ENCODE data around the gene HNMT.
"Not testable (repeated sequence)": the region's sequence is repeated elsewhere in the genome, so short reads cannot be mapped to it uniquely, and the experiment has no call there.

HNMT gene

DNA sequence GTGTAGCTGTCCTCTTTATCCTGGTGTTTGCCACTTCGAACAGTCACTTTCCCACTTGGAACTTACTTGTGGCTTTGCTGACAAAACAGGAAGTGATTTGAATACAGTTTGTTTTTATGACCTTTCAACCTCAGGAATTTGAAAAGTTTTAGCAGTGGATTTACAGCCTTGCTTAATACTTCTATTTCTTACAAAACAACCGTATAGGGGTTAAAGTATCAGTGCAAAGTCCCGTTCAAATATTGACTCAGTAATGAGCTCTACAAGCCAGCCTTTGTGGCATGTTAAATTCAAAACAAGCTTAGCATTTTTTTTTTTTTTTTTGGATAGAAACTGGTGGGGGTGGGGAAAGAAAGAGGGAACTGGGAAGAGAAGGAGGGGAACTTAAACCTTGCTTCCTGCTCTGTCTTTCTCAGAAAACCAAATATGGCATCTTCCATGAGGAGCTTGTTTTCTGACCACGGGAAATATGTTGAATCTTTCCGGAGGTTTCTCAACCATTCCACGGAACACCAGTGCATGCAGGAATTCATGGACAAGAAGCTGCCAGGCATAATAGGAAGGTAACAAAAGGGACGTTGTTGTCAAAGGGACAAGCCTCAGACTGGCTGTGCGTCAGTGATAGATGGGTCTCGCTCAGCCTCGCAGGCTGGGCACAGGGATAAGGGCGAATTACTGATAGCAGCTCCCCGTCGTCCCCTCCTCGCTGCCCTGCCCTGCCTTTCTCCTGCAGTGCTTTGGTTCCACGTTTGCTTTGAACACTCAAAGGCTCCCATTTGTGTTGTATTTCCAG is at the start of gene HNMT:
HNMT (plus strand) TSS at position 408 of the 793 bp plus-strand sequence; CDS start at position 427, 19 bp downstream.
- DNase-seq, result no peak

DNA sequence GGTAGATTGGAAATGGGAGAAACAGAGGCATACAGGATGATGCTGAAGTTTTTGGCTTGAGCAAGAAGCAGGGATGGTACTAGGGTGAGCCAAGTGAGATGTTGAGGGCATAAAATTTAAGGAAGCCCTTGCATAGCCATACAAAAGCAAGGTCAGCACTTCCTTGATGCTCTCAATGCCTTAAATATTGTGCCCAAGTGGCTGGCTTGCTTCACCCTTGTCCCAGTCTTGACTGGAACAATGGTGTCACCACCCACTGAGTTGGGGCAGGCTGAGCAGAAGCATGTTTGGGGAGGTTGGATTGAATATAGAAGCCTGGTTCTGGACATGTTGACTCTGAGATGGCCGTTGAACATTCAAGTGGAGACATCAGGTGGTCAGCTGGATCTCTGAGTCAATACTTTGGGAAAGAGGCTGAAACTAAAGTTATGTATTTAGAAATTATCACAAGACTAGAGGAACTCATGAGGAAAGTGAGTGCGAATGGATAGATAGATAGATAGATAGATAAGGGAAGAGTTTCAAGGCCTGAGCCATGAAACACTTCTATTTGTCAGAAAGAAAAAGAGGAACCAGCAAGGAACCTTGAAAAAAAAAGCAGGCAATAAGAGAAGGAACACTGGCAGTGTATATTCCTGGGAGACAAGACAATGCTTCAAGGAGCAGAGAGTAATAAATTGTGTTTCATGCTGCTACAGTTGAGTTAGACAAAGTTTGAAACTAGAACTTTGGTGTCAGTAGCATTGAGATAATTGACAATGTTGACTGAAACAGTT is 43.0 kb upstream of the HNMT start:
- DNase-seq, result no peak

DNA sequence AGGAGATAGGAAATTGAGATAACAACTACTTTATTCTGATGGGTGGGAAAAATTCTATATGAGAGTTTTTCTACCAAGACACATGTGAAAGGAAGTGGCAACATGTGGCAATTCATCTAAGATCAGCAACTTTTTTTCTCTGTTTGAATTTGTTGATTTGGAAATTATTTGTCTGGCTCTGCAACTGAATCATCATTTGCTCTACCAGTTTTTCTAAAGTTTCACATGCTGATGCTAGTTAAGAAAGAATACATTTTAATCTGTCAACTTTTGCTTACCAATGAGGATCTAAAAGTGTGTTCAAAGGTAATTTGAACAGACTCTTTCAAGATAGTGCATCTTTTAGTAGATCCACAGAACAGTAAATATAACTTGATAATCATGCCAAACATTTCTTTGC is 42.1 kb upstream of the HNMT start:
- not testable (repeated sequence) for DNase-seq

DNA sequence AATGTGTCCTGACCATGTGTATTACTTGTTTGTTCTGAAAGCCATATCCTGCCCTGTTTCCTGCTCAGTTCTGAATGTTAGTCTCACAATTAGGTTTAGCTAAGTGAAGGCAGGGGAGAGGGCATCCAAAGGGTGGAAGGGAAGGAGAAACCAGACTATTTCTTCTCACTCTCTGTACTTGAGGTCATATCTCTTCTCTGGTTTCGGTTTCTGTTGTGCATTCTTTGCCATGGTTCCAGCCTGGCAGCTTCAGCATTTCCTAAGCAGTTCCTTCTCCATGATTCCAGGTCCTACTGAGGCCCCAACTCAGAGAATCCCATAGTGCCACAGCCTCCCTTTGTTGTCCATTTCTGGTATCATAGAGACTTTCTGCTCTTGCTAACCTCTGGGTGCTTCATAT is 40.3 kb upstream of the HNMT start:
- DNase-seq, result no peak

DNA sequence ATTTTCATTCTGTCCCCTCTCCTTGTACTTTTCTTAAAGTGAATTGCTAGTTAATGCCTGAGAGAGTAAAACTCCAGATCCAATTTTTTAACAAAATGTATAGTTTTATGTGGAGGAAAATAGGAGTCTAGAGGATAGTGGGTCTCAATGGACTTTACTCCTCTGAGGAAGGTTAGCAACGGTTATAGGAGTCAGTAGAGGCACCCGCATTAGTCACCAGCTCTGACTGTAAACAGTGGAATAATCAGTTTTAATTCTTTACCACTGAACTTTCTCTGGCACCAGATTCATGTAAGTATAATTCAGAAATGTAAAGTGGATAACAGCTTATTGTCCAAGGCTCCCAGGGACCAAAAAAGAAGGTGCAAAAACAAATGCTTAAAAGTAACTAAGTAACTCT is 38.7 kb upstream of the HNMT start:
- DNase-seq, result no peak

DNA sequence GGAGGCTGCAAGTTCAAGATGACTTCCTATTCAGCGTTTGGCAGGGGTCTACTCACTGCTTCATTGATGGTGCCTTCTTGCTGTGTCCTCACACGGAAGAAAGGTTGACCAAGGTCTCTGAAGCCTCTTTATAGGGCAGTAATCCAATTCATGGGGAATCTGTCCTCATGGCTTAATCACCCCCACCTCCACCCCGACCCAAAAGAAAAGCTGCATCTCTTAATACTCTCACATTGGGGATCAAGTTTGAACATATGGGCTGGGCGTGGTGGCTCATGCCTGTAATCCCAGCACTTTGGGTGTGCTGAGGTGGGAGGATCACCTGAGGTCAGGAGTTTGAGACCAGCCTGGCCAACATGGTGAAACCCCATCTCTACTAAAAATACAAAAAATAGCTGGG is 36.4 kb upstream of the HNMT start:
- DNase-seq, result no peak

DNA sequence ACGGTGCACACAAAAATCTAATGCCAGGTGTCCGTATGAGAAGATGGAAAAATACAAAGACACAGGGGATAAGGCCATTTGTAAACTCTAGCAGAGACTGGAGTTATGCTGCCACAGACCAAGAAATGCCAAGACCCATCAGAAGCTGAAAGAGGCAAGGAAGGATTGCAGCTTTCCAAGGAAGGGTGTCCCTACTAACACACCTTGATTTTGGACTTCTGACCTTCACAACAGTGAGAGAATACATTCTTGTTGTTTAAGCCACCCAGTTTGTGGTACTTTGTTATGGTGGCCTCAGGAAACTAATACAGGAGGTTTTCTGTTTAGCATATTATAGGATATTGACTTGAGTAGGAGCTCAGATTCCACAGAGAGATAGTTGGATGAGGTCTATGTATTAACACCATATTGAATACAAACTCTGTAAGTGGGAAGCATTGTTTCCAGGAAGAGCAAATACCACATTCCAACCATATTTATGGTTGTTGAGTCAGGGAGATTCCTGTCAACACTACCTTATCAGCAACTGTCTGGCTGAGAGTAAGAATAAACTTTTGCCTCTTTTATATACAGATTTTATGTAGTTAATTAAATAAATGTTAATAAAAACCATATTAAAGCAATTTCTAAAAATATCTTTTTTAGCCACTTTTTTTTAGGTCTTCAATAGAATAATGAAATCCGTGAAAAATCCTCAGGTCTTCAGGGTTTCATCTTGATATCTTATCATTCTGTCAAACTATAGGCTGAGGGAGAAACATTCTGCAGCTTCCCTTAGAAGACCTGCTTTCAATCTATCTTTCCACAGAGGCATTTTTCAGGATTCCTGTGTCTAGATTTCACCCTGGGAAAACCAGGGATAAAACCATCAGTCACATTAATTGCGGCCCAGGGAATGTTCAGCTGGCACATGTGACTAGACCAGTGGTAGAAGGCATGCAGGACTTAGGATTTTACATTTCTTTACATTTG is 35.4 kb upstream of the HNMT start:
- no peak for DNase-seq

DNA sequence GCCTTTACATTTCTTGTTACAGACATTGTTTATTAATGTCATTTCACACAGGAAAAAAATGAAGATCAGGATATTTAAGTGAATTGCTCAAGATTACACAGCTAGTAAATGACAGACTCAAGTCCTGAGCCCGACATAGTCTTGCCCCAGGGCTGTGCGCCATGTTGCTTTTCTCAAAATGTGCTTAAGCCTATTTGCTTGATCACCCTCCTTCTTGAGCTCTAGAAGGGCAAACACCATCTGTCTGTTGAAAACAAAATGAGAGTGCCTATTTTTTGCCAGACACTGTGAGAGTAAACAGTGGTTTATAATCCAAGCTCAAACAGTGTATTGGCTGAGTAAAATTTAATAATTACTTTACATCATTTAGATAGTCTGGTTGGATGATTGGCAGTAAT is 34.8 kb upstream of the HNMT start:
- DNase-seq, result no peak

DNA sequence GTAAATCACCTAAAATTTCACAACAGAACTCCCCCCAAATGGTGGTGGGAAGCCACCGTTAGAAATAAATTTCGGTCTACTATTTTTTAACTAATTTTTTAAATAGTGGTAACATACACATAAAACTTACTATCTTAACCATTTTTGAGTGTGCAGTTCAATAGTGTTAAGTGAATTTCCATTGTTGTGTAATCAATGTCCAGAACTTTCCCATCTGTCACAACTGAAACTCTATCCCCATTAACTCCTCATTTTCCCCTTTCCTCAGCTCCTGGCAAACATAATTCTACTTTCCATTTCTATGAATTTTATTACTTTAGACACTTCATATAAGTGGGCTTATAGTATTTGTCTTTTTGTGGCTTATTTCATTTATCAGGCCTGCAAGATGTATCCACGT is 34.1 kb upstream of the HNMT start:
- no peak for DNase-seq

DNA sequence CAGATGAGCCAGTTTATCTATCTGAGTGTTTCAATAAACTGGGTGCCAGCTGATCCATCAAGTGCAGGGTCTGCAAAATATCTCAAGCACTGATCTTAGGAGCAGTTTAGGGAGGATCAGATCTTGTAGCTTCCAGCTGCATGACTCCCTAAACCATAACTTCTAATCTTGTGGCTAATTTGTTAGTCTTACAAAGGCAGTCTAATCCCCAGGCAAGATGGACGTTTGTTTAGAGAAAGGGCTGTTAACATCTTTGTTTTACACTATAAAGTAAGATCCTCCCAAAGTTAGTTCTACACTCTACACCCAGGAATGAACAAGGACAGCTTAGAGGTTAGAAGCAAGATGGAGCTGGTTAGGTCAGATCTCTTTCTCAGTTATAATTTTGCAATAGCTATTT is 28.7 kb upstream of the HNMT start:
- no peak for DNase-seq

DNA sequence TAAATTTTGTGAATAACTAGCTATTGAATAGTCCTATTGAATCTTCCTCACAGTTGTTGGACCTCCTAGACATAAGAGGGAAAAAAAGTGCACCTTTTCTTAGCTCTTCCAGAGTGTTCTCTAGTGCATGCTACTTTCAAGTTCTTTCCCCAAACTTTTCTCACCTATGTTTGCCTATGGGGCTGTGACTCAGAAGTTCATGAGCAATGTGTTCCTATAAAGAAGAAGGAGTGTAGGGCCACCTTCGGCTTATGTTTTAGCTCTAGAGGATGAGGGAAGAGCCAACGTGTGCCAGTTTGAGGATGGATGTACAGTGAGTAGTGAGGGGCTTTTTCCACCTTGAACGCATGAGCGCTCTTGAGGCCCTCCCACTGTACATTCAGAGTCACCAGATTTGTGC is 27.0 kb upstream of the HNMT start:
- DNase-seq, result no peak

DNA sequence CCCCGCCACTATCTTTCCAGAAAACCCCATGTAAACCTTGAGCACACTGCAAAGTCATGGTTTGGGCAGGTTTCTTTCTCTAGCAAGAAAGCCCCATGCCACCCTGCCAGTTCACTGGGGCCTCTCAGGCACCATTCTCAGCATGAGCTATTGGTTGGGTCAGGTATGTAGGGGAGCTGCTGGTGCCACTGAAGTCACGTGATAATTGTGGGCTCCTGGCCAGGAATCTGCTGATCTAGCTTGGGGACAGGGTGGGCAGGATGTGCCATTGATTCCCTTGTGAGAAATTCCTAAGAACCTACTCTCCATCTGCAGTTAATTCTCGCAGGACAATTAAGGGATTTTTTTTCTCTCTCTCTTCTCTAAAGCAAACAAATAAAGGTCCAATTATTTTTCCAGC is 26.5 kb upstream of the HNMT start:
- DNase-seq, result no peak

DNA sequence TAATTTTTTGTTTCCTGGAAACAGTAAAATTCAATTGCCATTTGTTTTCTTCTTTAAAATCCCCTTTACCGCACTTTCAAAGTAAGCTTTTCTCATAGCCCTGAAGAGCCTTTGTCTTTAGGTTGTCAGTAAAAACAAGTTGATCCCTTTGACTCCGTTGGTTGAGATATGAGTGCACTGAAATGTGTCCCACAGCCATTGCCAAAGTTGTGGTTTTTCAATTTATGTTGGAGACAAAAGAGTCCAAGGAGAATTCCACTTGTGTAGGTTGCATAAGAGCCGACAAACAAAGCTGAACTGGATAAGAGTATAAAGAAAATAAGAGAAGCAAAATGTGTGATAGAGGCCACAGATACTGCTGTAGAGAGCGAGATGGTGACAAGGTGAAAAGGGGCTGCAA is 26.1 kb upstream of the HNMT start:
- DNase-seq, result no peak

DNA sequence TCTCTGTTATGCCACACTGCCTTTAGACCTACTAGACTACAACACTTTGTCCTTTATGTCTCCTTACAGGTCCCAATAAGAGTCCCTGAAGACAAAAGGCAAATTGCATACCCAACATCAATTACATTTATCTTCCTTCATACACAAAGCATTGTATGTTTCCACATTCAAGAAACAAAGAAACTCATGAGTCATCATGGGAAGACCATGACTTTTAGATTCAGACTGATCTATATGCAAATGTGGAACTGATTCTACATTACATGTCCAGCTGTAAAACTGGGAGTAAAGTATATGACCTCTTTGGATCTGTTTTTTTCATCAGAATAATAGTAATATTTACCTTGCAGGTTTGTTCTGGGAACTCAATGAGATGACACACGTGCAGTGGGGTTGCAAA is 25.2 kb upstream of the HNMT start:
- no peak for DNase-seq

DNA sequence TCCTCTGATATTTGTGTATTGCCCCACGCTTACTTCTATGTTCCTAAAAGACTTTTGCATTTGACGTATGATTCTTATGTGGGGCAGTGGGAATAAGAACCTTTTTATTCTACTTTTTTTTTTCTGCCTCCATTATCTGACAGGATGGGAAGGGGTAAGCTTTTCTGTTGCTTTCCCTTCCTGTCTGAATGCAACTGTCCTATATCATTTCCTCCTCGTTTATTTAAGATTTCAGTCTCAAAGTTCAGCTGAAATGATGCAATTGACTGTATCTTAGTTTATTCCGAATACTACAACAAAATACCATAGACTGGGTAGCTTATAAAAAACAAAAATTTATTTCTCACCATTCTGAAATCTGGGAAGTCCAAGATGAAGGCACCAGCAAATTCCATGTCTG is 24.1 kb upstream of the HNMT start:
- DNase-seq, result no peak

DNA sequence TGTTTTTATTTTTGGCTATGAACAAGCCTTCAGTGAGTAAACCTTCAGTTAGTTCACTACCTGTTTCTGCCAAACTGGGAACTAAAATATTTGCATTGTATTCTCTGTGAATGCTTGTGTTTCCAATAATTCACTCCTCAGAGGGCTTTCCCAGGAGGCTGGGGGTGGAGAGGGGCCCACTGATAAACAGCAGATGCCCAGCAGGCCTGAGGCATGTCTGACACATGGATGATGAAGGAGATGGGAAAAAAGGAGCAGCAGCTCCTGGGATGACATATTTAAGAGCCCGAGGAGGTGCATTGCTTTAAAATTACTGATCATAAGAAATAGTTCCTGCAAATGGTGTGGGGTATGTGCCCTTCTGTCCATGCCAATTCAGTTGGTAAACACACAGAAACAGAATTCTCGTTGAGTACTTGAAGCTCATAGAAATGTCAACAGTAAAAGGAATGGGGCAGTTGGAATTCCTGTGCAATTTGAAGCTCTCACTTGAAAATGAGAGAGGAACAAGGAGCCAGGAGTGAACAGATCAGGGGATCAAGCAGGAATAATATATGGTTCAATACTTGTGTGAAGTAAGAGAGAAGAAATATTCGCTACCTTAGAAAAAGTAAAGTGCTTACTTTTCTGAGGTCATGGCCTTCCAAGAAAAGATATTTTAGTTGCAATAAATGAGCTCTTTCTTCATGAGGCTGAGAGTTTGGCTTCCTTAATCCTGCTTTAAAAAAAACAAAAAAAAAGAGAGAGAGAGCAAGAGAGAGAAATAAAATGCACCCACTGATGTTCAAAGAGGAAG is 22.0 kb upstream of the HNMT start:
- no peak for DNase-seq

DNA sequence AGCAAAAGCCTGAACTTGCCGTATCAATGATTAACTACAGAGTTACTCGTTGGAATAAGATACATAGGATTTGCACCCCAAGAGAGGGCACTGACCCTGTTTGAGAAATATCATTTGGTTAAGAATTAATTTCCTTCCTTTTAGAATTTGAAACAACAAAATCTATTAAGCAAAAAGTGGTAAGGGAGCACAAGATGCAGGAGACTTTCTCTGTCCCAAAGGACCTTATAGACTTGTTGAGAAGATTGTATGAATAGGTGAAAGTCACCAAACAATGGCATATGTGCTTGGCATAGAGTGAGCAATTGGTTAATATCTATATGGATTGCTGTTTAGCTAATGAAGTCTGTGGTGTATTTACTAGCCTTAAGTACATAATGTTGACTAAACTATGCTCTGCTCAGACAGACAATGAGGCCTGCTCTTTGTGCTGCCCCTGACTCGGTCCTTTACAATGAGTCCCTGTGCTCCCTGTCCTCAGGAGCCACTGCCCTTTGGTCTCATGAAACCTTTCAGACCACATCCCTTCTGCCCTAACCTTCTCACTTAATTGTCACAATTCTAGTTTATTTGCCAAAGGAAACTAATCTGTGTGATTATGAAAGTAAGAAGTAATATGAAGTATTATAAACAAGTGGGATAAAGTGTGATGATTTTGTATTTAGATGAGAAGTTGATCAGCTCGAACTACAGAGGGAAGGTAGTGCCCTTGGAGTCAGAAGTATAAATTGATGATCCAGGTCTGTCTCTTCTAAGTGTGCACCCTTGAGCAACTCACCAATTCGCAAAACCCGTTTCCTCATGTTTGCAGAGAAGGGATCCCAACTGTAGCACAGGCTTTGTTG is 21.2 kb upstream of the HNMT start:
- DNase-seq, result no peak

DNA sequence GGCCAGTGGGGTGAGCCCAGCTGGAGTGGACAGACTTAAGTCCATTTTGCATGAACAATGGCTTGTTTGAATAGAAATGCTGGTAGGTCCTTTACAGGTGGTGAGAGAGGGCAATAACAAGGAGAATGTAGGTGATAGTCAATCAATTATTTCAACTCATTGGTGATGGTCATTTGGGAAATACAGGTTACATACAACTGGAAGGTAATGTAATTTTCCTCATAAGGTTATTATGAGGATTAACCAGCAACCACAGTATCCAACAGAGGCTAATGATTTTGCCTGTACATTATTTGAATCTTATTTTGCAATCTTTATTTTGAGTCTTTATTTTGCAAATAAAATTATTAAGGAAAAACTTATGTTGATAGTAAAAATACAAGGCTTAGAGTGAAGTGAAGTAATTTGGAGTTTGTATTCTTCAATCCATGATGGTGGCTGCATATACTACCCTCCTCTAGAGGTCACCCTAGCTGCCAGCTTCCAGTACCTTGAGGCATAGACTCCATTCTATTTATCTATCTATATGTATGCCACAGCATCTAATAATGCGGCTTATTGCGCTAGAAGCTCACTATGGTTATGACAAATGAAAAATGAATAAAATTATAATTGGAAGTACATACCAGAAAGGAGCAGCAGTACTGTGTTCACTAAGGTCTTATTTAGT is 20.5 kb upstream of the HNMT start:
- DNase-seq, result no peak

DNA sequence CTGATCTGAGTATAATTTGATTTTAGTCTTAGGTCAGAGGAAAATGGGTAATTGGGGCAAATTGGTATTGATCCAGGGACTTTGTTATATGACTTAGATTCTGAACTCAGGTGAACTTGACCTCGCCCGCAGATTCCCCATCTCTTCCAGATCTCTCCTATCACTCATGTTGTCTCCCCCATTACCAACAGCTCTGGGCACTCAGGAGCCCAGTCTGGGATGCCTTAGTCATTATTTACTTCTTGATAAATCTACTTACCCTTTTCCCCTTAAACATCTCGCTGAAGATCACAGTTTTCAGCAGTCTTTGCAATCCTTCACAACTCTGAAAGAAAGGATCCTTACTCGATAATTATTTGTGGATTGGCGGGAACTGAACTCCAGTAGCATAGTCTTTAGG is 19.6 kb upstream of the HNMT start:
- no peak for DNase-seq

DNA sequence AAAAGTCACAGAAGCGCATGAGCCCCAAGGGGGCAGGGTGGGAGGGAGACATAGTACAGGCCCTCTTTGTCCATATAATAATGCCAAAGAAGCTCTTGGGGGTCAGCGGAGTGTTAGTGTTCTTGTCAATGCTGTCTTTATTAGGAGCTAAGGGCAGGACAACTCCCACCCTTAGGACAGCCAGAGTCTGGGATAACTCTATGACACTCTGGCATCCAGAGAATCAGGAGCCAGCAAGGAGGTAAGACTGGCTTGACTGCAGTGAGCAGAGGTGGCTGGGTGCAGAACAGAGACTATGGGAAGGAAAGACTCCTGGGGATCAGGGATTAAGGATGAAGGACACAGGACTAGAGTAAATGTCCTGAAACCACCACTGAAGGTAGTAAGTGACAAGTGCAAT is 19.0 kb upstream of the HNMT start:
- DNase-seq, result no peak

DNA sequence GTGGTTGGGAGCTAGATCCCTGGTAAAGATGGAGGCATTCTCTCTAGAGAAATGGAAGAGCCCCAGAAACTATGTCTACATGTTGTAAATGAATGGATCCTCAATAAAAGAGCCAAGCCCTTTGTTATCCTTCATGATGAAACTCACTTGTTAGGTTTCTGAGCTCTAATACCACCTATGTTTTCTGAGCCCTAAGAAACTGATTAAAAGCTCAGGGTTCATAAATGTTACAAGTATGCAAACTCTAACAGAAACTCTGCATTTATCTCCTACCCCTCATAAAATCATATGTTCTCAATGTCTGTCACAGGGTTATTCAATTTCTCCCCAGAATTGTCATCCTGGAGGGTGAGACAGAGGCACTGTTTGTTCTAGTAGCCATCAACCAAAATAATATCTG is 18.0 kb upstream of the HNMT start:
- no peak for DNase-seq

Data from activated gamma-delta T cell treated with Interleukin-2 at 50 U/mL for 16 hours (primary cell).